ENCODE data around the gene FAM120A. TPM values are rescaled to one million over a fixed set of nuclear protein-coding genes. Genes with fewer than 3 reads are reported as not detected.

FAM120A gene
- total RNA-seq, 1 donor from 2014 or later, result 107 TPM

- no peak overlapping the region for H3K27ac Mint-ChIP-seq
- H3K4me3 Mint-ChIP-seq, result no peak overlapping the region
- TF ChIP-seq, protein P1, sequence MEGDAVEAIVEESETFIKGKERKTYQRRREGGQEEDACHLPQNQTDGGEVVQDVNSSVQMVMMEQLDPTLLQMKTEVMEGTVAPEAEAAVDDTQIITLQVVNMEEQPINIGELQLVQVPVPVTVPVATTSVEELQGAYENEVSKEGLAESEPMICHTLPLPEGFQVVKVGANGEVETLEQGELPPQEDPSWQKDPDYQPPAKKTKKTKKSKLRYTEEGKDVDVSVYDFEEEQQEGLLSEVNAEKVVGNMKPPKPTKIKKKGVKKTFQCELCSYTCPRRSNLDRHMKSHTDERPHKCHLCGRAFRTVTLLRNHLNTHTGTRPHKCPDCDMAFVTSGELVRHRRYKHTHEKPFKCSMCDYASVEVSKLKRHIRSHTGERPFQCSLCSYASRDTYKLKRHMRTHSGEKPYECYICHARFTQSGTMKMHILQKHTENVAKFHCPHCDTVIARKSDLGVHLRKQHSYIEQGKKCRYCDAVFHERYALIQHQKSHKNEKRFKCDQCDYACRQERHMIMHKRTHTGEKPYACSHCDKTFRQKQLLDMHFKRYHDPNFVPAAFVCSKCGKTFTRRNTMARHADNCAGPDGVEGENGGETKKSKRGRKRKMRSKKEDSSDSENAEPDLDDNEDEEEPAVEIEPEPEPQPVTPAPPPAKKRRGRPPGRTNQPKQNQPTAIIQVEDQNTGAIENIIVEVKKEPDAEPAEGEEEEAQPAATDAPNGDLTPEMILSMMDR (IDR thresholded peaks at IDR 0.05), result no peak
- ChIA-PET CTCF (no interaction called here), POLR2A (no interaction called here)
- H3K27me3 Mint-ChIP-seq, result no peaks in the 10 kb centered on the region
- no peaks in the 10 kb centered on the region for H3K4me1 Mint-ChIP-seq
- H3K36me3 Mint-ChIP-seq (ENCODE audit: low read depth), result peaks cover 69% of the 10 kb centered on the region
- H3K9me3 Mint-ChIP-seq, result no peaks in the 10 kb centered on the region
- DNase-seq (no peak), ATAC-seq (ENCODE audit: low read depth) (no peak)
- intact Hi-C loops (cut with micrococcal nuclease), result no loop called here
Observed at GRCh38 chr9:93480728-93481324, 29.3 kb downstream of the FAM120A start.

GRCh38 chr9:93483497-93483896 is 32.0 kb downstream of the FAM120A start:
- intact Hi-C loops (cut with micrococcal nuclease), result no loop called here
- Mint-ChIP-seq H3K27me3 (no peaks in the 10 kb centered on the region), H3K9me3 (no peaks in the 10 kb centered on the region), H3K4me1 (peaks cover 7% of the 10 kb centered on the region), H3K4me3 (no peak overlapping the region), H3K36me3 (ENCODE audit: low read depth) (peaks cover 66% of the 10 kb centered on the region), H3K27ac (no peak overlapping the region)
- DNase-seq, result no peak
- TF ChIP-seq, protein P1 (IDR thresholded peaks at IDR 0.05), result no peak
- no peak for ATAC-seq (ENCODE audit: low read depth)
- ChIA-PET POLR2A (interaction anchor here (1.0 kb wide), 1 partner anchor 11 kb away, joined by 5 read pairs; no protein-coding TSS in a partner anchor), CTCF (no interaction called here)

- no peaks in the 10 kb centered on the region for H3K9me3 Mint-ChIP-seq
- intact Hi-C loops (cut with micrococcal nuclease), result no loop called here
- peaks cover 65% of the 10 kb centered on the region for H3K36me3 Mint-ChIP-seq (ENCODE audit: low read depth)
Observed at GRCh38 chr9:93486268-93486667, 34.8 kb downstream of the FAM120A start.

DNA sequence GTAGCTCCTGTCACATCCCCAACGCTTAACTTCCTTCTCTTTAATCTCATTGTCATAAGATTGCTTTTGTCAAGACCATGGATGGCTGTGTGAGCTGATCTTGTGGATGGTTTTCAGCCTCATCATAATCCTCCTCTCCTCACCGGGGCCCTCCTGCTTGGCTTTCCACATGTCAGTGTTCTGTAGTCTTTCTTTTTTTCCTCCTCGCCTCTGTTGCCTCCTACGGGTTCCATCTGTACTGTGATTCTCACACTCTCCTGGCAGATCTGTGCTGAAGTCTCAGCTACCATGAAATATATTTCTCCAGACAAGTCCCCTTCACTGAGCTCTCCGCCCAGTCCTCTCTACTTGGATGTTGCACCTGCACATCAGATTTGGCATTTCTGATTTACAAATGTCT is 36.8 kb downstream of the FAM120A start:
- ChIA-PET POLR2A (no interaction called here), CTCF (no interaction called here)

More at GRCh38 chr9:93486268-93486667, 34.8 kb downstream of the FAM120A start:
- ATAC-seq (ENCODE audit: low read depth) (no peak), DNase-seq (no peak)
- Mint-ChIP-seq H3K4me3 (no peak overlapping the region), H3K4me1 (peaks cover 19% of the 10 kb centered on the region), H3K27me3 (no peaks in the 10 kb centered on the region), H3K27ac (peak overlapping the region; percentile 24)
- TF ChIP-seq, protein P1 (IDR thresholded peaks at IDR 0.05), result no peak
- ChIA-PET POLR2A (no interaction called here), CTCF (no interaction called here)

GRCh38 chr9:93491593-93492232 is 40.2 kb downstream of the FAM120A start:
- peaks cover 15% of the 10 kb centered on the region for H3K4me1 Mint-ChIP-seq

More for the DNA sequence above, 36.8 kb downstream of the FAM120A start:
- H3K36me3 Mint-ChIP-seq (ENCODE audit: low read depth), result peaks cover 67% of the 10 kb centered on the region
- no peak overlapping the region for H3K4me3 Mint-ChIP-seq
- H3K27ac Mint-ChIP-seq, result no peak overlapping the region
- peaks cover 19% of the 10 kb centered on the region for H3K4me1 Mint-ChIP-seq
- TF ChIP-seq, protein P1 (IDR thresholded peaks at IDR 0.05), result no peak
- intact Hi-C loops (cut with micrococcal nuclease), result no loop called here
- DNase-seq (no peak), ATAC-seq (ENCODE audit: low read depth) (no peak)
- no peaks in the 10 kb centered on the region for H3K27me3 Mint-ChIP-seq
- H3K9me3 Mint-ChIP-seq, result no peaks in the 10 kb centered on the region

More at GRCh38 chr9:93491593-93492232, 40.2 kb downstream of the FAM120A start:
- no peaks in the 10 kb centered on the region for H3K27me3 Mint-ChIP-seq
- no peak overlapping the region for H3K27ac Mint-ChIP-seq
- ChIA-PET POLR2A (no interaction called here), CTCF (no interaction called here)
- intact Hi-C loops (cut with micrococcal nuclease), result no loop called here
- TF ChIP-seq, protein P1 (IDR thresholded peaks at IDR 0.05), result no peak
- ATAC-seq (ENCODE audit: low read depth) (no peak), DNase-seq (no peak)
- no peaks in the 10 kb centered on the region for H3K9me3 Mint-ChIP-seq
- H3K36me3 Mint-ChIP-seq (ENCODE audit: low read depth), result peaks cover 71% of the 10 kb centered on the region
- no peak overlapping the region for H3K4me3 Mint-ChIP-seq
